ENCODE data around the gene ERAL1. TPM values are rescaled to one million over a fixed set of nuclear protein-coding genes. Genes with fewer than 3 reads are reported as not detected.

ERAL1 gene
- total RNA-seq, 1 donor from 2014 or later: 25.8 TPM

DNA sequence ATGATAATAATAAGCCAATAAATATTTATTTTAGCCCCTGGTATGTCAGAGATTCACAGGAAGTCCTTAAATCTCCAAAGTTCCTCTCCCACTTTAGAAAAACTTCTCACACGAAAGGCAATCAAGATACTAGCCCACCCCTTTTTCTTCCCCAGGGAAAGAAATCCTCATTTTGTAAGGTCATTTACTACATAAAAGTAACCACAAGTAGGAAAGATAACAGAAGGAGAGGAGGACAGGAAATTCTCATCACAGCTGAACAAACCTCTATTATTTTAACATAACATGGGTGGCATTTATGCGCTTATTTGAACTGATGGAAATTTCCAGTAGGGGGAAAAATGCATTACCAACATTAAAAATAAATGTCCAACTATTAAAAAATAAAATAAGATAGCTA is 15.6 kb upstream of the ERAL1 start:
- H3K27me3 ChIP-seq: no peaks in the 10 kb centered on the region
- peaks cover 4% of the 10 kb centered on the region for H3K36me3 Mint-ChIP-seq
- no peak for DNase-seq (ENCODE audit: low spot score)
- no peaks in the 10 kb centered on the region for H3K36me3 ChIP-seq
- H3K9me3 Mint-ChIP-seq: no peaks in the 10 kb centered on the region
- H3K4me1 ChIP-seq: peaks cover 6% of the 10 kb centered on the region
- peaks cover 9% of the 10 kb centered on the region for H3K4me1 Mint-ChIP-seq
- H3F3A ChIP-seq (ENCODE audit: low read depth): peaks cover 19% of the 10 kb centered on the region
- no peak overlapping the region for H3K9ac ChIP-seq
- peaks cover 81% of the 10 kb centered on the region for H3K79me2 ChIP-seq (ENCODE audit: low read depth)
- TF ChIP-seq, protein P1, sequence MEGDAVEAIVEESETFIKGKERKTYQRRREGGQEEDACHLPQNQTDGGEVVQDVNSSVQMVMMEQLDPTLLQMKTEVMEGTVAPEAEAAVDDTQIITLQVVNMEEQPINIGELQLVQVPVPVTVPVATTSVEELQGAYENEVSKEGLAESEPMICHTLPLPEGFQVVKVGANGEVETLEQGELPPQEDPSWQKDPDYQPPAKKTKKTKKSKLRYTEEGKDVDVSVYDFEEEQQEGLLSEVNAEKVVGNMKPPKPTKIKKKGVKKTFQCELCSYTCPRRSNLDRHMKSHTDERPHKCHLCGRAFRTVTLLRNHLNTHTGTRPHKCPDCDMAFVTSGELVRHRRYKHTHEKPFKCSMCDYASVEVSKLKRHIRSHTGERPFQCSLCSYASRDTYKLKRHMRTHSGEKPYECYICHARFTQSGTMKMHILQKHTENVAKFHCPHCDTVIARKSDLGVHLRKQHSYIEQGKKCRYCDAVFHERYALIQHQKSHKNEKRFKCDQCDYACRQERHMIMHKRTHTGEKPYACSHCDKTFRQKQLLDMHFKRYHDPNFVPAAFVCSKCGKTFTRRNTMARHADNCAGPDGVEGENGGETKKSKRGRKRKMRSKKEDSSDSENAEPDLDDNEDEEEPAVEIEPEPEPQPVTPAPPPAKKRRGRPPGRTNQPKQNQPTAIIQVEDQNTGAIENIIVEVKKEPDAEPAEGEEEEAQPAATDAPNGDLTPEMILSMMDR (IDR thresholded peaks at IDR 0.05): no peak
- TF ChIP-seq EZH2 (IDR thresholded peaks at IDR 0.05) (no peak), EZH2phosphoT487 (IDR thresholded peaks at IDR 0.05) (no peak)
- no peak overlapping the region for H3K4me3 ChIP-seq
- peak overlapping the region; percentile 48 for H3K27ac Mint-ChIP-seq
- H3K27me3 Mint-ChIP-seq (ENCODE audit: insufficient read depth, low read depth): peaks cover 7% of the 10 kb centered on the region
- no peak overlapping the region for H3K4me3 Mint-ChIP-seq
- no peak overlapping the region for H2AFZ ChIP-seq (replicated peaks)
- no peak overlapping the region for H3K27ac ChIP-seq
- H3K4me2 ChIP-seq: no peak overlapping the region
- H3K9me3 ChIP-seq (ENCODE audit: low read depth): no peaks in the 10 kb centered on the region
- peaks cover 3% of the 10 kb centered on the region for H4K20me1 ChIP-seq (ENCODE audit: low read depth)

DNA sequence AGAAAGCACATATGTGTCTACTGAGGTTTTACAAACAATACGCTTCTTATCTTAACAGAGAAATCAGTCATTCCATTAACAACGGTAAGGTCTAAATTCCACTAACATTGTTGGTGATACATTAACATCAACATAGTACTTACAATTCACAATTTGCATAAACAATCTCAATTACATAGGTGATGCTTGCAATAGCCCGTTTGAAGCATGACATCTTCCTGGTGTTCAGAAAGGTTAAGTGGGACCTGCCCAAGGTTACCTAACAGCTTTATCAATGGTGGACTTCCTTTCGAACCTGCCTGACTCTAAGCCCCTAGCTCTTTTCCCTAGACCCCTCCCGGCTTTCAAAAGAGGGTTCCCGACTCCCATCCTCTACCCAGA is 12.9 kb upstream of the ERAL1 start:
- peaks cover 9% of the 10 kb centered on the region for H3K4me1 Mint-ChIP-seq
- Histone ChIP-seq H2AFZ (replicated peaks) (peak overlapping the region; percentile 92), H3K4me2 (peak overlapping the region; percentile 86), H3K79me2 (ENCODE audit: low read depth) (peaks cover 57% of the 10 kb centered on the region), H3F3A (ENCODE audit: low read depth) (peaks cover 19% of the 10 kb centered on the region), H3K4me3 (peak overlapping the region; percentile 90), H4K20me1 (ENCODE audit: low read depth) (no peaks in the 10 kb centered on the region), H3K9ac (peak overlapping the region; percentile 77), H3K27ac (no peak overlapping the region), H3K4me1 (peaks cover 6% of the 10 kb centered on the region), H3K9me3 (ENCODE audit: low read depth) (no peaks in the 10 kb centered on the region), H3K36me3 (no peaks in the 10 kb centered on the region), H3K27me3 (no peaks in the 10 kb centered on the region)
- H3K27ac Mint-ChIP-seq: peak overlapping the region; percentile 92
- peaks cover 4% of the 10 kb centered on the region for H3K27me3 Mint-ChIP-seq (ENCODE audit: insufficient read depth, low read depth)
- H3K36me3 Mint-ChIP-seq: peaks cover 2% of the 10 kb centered on the region
- H3K9me3 Mint-ChIP-seq: no peaks in the 10 kb centered on the region
- H3K4me3 Mint-ChIP-seq: peak overlapping the region; percentile 94
- DNase-seq (ENCODE audit: low spot score): no peak
- TF ChIP-seq EZH2 (IDR thresholded peaks at IDR 0.05): no peak
- TF ChIP-seq, protein P1 (IDR thresholded peaks at IDR 0.05): no peak
- TF ChIP-seq EZH2phosphoT487 (IDR thresholded peaks at IDR 0.05): no peak

DNA sequence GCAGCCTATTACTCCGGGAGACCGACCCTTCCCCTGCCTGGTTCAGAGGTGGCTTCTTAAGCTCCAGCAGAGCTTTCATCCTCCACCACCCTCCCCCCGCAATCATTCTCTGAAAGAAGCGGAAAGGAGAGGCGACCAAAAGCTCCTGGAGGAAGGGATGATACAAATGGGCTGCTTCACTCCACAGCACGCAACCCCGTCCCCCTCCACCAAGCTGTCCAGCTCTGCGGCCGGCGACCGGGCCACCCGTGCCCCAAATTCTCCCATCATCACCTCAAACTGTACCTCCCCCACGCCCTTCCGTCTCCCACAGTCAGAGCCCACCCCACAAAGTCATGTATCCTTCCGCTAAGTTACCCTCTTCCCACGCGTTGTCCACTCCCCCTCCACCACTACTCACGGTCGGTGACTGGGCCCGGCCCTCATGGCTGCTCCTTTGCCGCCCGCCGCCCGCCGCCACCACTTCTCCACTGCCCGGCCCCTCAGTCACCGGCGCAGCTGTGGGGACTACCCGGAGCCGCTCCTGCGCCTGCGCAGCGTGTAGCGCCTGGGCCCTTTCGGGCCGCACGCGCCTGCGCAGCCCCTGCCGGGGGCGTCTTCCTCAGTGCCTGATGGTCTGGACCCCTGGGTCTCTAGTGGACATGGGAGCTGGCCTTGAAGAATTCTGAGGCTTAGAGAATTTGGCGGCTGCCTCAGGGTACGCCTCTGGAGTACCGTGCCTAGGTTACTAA is 12.4 kb upstream of the ERAL1 start, which contains the start of gene FAM222B:
Gene FAM222B, minus strand, starts transcription at position 509 of the 731 bp plus-strand sequence. CDS start 76,123 bp downstream, outside the sequence.
- peak within 1 kb of the TSS; percentile 86 for H3K4me2 ChIP-seq
- peak within 1 kb of the TSS; percentile 77 for H3K9ac ChIP-seq
- Mint-ChIP-seq H3K27ac (peak within 1 kb of the TSS; percentile 92), H3K4me3 (peak within 1 kb of the TSS; percentile 94), H3K27me3 (ENCODE audit: insufficient read depth, low read depth) (peaks cover 4% of the 10 kb centered on the region), H3K9me3 (no peaks in the 10 kb centered on the region), H3K36me3 (peaks cover 2% of the 10 kb centered on the region), H3K4me1 (peaks cover 9% of the 10 kb centered on the region)
- H3K9me3 ChIP-seq (ENCODE audit: low read depth): no peaks in the 10 kb centered on the region
- TF ChIP-seq EZH2 (IDR thresholded peaks at IDR 0.05) (no peak), EZH2phosphoT487 (IDR thresholded peaks at IDR 0.05) (no peak)
- TF ChIP-seq, protein P1 (IDR thresholded peaks at IDR 0.05): no peak
- H3K4me3 ChIP-seq: peak within 1 kb of the TSS; percentile 90
- H3K36me3 ChIP-seq: no peaks in the 10 kb centered on the region
- peaks cover 51% of the 10 kb centered on the region for H3K79me2 ChIP-seq (ENCODE audit: low read depth)
- H3K27me3 ChIP-seq: no peaks in the 10 kb centered on the region
- peak within 1 kb of the TSS; percentile 92 for H2AFZ ChIP-seq (replicated peaks)
- peaks cover 6% of the 10 kb centered on the region for H3K4me1 ChIP-seq
- peak; percentile 97 for DNase-seq (ENCODE audit: low spot score)
- H3K27ac ChIP-seq: no peak within 1 kb of the TSS
- peaks cover 19% of the 10 kb centered on the region for H3F3A ChIP-seq (ENCODE audit: low read depth)
- H4K20me1 ChIP-seq (ENCODE audit: low read depth): no peaks in the 10 kb centered on the region

Measured in neural progenitor cell (in vitro differentiated cells).